HG03060 (cell line): Measurements from ENCODE around the gene TSPAN9.

Source experiments
- ATAC-seq: cut with Tn5 transposase; IDR thresholded peaks from one replicate; pipeline ENCODE4 v1.9.1; 2021; ENCODE audit warnings: low read depth, moderate number of reproducible peaks; ENCODE audit not compliant: unreplicated experiment

TSPAN9 gene

GRCh38 chr12:3262470-3262869 lies 185.3 kb downstream of the TSPAN9 start:
- no peak for ATAC-seq

GRCh38 chr12:3263282-3263681 lies 186.1 kb downstream of the TSPAN9 start:
- no peak for ATAC-seq

GRCh38 chr12:3263939-3264922 lies 187.1 kb downstream of the TSPAN9 start:
- no peak for ATAC-seq

- ATAC-seq: no peak
Observed at GRCh38 chr12:3265406-3265805, 188.2 kb downstream of the TSPAN9 start.

GRCh38 chr12:3266638-3267037 lies 189.5 kb downstream of the TSPAN9 start:
- ATAC-seq: no peak

- no peak for ATAC-seq
Observed at GRCh38 chr12:3267690-3268089, 190.5 kb downstream of the TSPAN9 start.

- no peak for ATAC-seq
Observed at GRCh38 chr12:3269594-3269993, 192.4 kb downstream of the TSPAN9 start.

GRCh38 chr12:3271146-3271545 lies 194.0 kb downstream of the TSPAN9 start:
- no peak for ATAC-seq

GRCh38 chr12:3271639-3272038 lies 194.5 kb downstream of the TSPAN9 start:
- ATAC-seq: no peak

- ATAC-seq: no peak
Observed at GRCh38 chr12:3272958-3273357, 195.8 kb downstream of the TSPAN9 start.

GRCh38 chr12:3273409-3273853 lies 196.3 kb downstream of the TSPAN9 start:
- ATAC-seq: no peak

- no peak for ATAC-seq
Observed at GRCh38 chr12:3274664-3275063, 197.5 kb downstream of the TSPAN9 start.

GRCh38 chr12:3275171-3276041 lies 198.2 kb downstream of the TSPAN9 start:
- ATAC-seq: no peak

GRCh38 chr12:3276226-3276625 lies 199.0 kb downstream of the TSPAN9 start:
- ATAC-seq: no peak

- no peak for ATAC-seq
Observed at GRCh38 chr12:3277306-3277943, 200.2 kb downstream of the TSPAN9 start.

GRCh38 chr12:3278681-3279414 lies 201.7 kb downstream of the TSPAN9 start:
- ATAC-seq: no peak

GRCh38 chr12:3279415-3279780 lies 202.2 kb downstream of the TSPAN9 start:
- ATAC-seq: no peak

GRCh38 chr12:3279832-3280231 lies 202.7 kb downstream of the TSPAN9 start:
- ATAC-seq: no peak

- no peak for ATAC-seq
Observed at GRCh38 chr12:3280967-3281366, 203.8 kb downstream of the TSPAN9 start.
